Vagina (tissue), 2 donors: ENCODE data around the gene SEC24C.

Experiments used
- POLR2A ChIP-seq, 2 donors: fragments of 450-650 bp; IDR thresholded peaks; one replicate each; pipeline ENCODE4 v1.6.1; 2017; ENCODE audit warnings: antibody characterized with exemption in 2 of 2, mild to moderate bottlenecking in 2 of 2, moderate library complexity in 2 of 2
- POLR2AphosphoS5 ChIP-seq, 2 donors: sonication (generic); formaldehyde crosslinking; IDR thresholded peaks; one replicate each; pipeline ENCODE4 v1.9.0; 2017; ENCODE audit warnings: antibody characterized with exemption in 2 of 2, mild to moderate bottlenecking in 2 of 2, low read depth in 1 of 2; ENCODE audit not compliant: insufficient read depth in 1 of 2
- TF ChIP-seq, protein P1 (sequence below), 3 experiments: fragments of 450-650 bp in 2 of 3; fragments of 200-600 bp in 1 of 3; sonication (generic) in 1 of 3; IDR thresholded peaks; one replicate each; pipeline ENCODE4 v1.5.1; 2017 to 2019; ENCODE audit warnings: antibody characterized with exemption in 3 of 3, mild to moderate bottlenecking in 2 of 3, moderate library complexity in 2 of 3

DNA sequence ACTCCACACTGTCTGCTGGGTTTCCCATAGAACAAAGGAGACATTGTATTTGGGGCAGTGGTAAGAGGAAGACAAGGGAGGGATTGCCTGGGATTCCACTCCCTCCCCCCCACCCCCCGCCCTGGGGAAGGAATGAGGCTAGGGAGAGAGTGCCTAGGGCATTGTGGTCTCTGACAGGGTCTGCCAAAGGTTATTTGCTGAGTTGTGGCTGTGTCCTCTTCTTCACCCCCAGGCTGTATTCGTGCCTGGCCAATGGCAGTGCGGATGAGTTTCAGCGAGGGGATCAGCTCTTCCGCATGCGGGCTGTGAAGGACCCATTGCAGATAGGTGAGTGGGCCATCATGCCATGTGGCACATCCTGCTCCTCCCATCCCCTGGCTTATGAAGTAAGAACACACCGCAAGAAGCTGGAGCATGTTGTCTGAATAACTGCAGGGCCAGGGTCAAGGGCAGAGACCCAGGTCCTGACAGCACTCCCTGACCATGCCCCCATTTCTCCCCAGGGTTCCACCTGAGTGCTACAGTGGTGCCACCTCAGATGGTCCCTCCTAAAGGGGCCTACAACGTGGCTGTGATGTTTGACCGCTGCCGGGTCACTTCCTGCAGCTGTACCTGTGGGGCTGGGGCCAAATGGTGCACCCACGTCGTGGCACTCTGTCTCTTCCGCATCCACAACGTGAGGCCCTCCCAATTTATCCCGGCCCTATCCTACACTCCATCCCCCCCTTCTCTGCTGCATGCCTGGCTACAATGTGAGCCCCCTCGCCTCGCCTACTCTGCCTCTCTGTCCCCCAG, 44.9 kb downstream of the SEC24C start:
- TF ChIP-seq, protein P1, sequence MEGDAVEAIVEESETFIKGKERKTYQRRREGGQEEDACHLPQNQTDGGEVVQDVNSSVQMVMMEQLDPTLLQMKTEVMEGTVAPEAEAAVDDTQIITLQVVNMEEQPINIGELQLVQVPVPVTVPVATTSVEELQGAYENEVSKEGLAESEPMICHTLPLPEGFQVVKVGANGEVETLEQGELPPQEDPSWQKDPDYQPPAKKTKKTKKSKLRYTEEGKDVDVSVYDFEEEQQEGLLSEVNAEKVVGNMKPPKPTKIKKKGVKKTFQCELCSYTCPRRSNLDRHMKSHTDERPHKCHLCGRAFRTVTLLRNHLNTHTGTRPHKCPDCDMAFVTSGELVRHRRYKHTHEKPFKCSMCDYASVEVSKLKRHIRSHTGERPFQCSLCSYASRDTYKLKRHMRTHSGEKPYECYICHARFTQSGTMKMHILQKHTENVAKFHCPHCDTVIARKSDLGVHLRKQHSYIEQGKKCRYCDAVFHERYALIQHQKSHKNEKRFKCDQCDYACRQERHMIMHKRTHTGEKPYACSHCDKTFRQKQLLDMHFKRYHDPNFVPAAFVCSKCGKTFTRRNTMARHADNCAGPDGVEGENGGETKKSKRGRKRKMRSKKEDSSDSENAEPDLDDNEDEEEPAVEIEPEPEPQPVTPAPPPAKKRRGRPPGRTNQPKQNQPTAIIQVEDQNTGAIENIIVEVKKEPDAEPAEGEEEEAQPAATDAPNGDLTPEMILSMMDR (IDR thresholded peaks at IDR 0.05) = no peak
- TF ChIP-seq POLR2AphosphoS5 (IDR thresholded peaks at IDR 0.05; ENCODE audit: insufficient read depth in 1 of 2, low read depth in 1 of 2) (no peak), POLR2A (IDR thresholded peaks at IDR 0.05) (no peak)
